Left lung (tissue), 10 donors: ENCODE data around the gene TFF3. TPM values are rescaled to one million over a fixed set of nuclear protein-coding genes. Genes with fewer than 3 reads are reported as not detected.

ENCODE experiments used
- ATAC-seq: fragments of 200-7000 bp; cut with Tn5 transposase; one replicate; pipeline ENCODE4 v1.9.1; 2020; ENCODE audit warnings: moderate library complexity
- DNase-seq, 4 donors: peaks; one replicate each; pipeline ENCODE4 v3.0.0-alpha.2; 2013 to 2020
- H3K27ac ChIP-seq, 2 donors: fragments of 200-600 bp; sonication (generic) in 1 of 2; one replicate each; pipeline versions ENCODE4 v1.5.0 to v1.8.0; 2020 to 2021
- H3K27me3 ChIP-seq, 2 donors: fragments of 200-600 bp; sonication (generic) in 1 of 2; one replicate each; pipeline versions ENCODE4 v1.5.0 to v1.8.0; 2020 to 2021
- H3K36me3 ChIP-seq, 2 donors: fragments of 200-600 bp; sonication (generic) in 1 of 2; one replicate each; pipeline versions ENCODE4 v1.5.0 to v1.8.0; 2020 to 2021
- H3K4me1 ChIP-seq, 2 donors: fragments of 200-600 bp; one replicate each; pipeline ENCODE4 v1.8.0; 2021
- H3K4me3 ChIP-seq, 2 donors: fragments of 200-600 bp; sonication (generic) in 1 of 2; one replicate each; pipeline versions ENCODE4 v1.5.0 to v1.8.0; 2020 to 2021; ENCODE audit warnings: mild to moderate bottlenecking in 1 of 2
- H3K9me3 ChIP-seq, 2 donors: fragments of 200-600 bp; sonication (generic) in 1 of 2; one replicate each; pipeline versions ENCODE4 v1.5.0 to v1.8.0; 2020 to 2021
- intact Hi-C, 2 donors: fragments of 100-400 bp; cut with DNase I; formaldehyde crosslinking; loops; one replicate each; pipeline versions ENCODE4 v1.11.2 to v1.14.2; 2022
- polyA plus RNA-seq, 6 donors: library from polyadenylated mRNA; unstranded; fragments of 120-200 nt; gene quantifications; one replicate each; pipeline ENCODE4 v1.2.1, GENCODE V29; 2013; ENCODE audit not compliant: insufficient read length in 6 of 6
- total RNA-seq, 2 donors: library from RNA; stranded (reverse); fragmentation: NEBNext Ultra II Directional; extraction: Animal tissue kit (Norgen Biotek cat#: 25700); gene quantifications; one replicate each; pipeline ENCODE4 v1.2.1, GENCODE V29; 2021
- TF ChIP-seq, protein P1 (sequence below), 2 donors: fragments of 200-600 bp; sonication (generic) in 1 of 2; IDR thresholded peaks; one replicate each; pipeline versions ENCODE4 v1.5.0 to v1.8.0; 2021; ENCODE audit warnings: antibody characterized with exemption in 2 of 2
- donor health status: DM: no; HTN: yes; CAD: no.
- donor health status: DM: no; HTN: no; CAD: no.

TFF3 gene
- total and polyA plus RNA-seq, 8 donors, result 5.5 to 20.0 (median 12.4) TPM

DNA sequence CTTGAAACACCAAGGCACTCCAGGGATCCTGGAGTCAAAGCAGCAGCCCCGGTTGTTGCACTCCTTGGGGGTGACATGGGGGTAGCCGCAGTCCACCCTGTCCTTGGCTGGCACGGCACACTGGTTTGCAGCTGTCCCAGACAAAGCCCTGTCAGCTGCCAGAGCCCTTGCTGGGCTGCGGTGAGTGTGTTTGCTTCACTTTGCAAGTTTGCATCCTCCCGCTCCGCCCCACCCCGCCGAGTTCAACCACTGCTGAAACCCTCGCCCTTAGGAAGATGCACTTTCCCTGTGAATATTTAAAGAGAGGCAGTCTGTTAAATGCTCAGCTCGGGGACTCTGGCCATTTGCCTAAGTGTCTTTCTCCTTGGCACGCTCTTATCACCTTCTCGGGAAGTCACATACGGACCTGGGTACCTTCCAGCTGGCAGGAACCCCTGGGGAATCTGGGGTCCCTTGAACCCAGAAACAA is 1.7 kb downstream of the TFF3 start:
- TF ChIP-seq, protein P1, sequence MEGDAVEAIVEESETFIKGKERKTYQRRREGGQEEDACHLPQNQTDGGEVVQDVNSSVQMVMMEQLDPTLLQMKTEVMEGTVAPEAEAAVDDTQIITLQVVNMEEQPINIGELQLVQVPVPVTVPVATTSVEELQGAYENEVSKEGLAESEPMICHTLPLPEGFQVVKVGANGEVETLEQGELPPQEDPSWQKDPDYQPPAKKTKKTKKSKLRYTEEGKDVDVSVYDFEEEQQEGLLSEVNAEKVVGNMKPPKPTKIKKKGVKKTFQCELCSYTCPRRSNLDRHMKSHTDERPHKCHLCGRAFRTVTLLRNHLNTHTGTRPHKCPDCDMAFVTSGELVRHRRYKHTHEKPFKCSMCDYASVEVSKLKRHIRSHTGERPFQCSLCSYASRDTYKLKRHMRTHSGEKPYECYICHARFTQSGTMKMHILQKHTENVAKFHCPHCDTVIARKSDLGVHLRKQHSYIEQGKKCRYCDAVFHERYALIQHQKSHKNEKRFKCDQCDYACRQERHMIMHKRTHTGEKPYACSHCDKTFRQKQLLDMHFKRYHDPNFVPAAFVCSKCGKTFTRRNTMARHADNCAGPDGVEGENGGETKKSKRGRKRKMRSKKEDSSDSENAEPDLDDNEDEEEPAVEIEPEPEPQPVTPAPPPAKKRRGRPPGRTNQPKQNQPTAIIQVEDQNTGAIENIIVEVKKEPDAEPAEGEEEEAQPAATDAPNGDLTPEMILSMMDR (IDR thresholded peaks at IDR 0.05), result no peak
- H3K4me3 ChIP-seq, result no peak overlapping the region
- intact Hi-C loops, result no loop called here

DNA sequence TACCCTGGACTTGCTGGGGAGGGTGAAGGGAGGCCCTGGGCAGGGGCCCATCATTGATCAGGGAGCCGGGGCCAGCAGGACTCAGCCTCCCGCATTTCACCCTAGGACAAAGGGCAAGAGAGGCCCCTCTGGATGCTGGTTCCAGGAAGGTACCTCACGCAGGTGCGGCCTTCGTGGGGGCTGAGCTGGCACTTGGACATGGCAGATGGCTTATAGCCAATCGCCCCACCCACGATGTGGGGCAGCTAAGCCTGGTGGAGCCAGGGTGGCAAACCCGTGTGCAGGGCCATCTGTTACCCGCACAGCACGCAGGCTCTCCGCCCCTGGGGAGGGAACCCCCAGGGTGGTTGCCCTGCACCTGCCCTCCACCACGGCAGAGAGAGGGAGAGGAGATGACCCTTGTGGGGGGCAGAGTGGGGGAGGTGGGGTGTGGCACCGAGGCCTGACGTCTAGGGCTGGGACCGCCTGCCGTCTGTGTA is 2.5 kb downstream of the TFF3 start:
- Histone ChIP-seq H3K9me3 (no peaks in the 10 kb centered on the region), H3K27me3 (peaks cover 0 to 6% of the 10 kb centered on the region in 2 donors), H3K27ac (no peak overlapping the region), H3K4me1 (peaks cover 4 to 32% of the 10 kb centered on the region in 2 donors), H3K4me3 (no peak overlapping the region), H3K36me3 (no peaks in the 10 kb centered on the region)
- TF ChIP-seq, protein P1 (IDR thresholded peaks at IDR 0.05), result no peak
- DNase-seq (no peak), ATAC-seq (no peak)
- intact Hi-C loops, result no loop called here

More for the DNA sequence above, 1.7 kb downstream of the TFF3 start:
- no peak overlapping the region for H3K27ac ChIP-seq
- no peaks in the 10 kb centered on the region for H3K27me3 ChIP-seq
- H3K4me1 ChIP-seq, result peaks cover 4 to 30% of the 10 kb centered on the region in 2 donors
- H3K9me3 ChIP-seq, result no peaks in the 10 kb centered on the region
- no peak for ATAC-seq
- peak in 2 of 4 donors; percentile 26 to 77 for DNase-seq
- no peaks in the 10 kb centered on the region for H3K36me3 ChIP-seq

DNA sequence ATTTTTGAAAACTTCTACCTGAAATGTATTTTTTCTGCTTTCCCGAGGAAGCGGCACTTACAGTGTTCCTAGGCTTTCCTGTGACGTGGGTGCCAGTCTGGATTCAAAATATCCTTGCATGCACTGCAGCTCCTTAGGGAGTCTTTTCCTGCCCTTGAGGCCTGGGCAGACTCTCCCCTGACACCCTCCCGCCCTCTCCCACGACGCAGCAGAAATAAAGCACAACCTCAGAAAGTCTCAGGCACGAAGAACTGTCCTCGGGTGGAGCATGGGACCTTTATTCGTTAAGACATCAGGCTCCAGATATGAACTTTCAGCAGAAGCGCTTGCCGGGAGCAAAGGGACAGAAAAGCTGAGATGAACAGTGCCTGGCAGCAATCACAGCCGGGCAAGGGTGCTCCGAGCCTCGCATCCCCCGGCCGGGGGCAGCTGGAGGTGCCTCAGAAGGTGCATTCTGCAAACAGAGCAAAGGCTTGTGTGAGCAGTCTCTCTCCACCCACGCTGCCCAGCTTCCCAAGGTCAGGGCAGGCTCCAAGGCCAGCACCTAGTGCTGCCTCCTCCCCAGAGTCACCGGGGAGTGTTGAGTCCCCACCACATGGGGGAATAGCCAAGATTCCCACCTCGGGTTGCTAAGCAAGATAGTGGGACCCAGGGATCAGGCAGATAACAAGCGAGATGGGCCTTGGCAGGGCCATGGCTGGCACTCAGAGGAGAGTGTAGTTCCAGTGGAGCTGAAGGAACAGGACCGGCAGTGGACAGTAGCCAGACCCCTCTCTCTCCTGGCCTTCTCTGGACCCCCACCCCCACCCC is 3.2 kb downstream of the TFF3 start:
- DNase-seq (no peak), ATAC-seq (no peak)
- no peak overlapping the region for H3K27ac ChIP-seq
- H3K9me3 ChIP-seq, result no peaks in the 10 kb centered on the region
- H3K4me3 ChIP-seq, result no peak overlapping the region
- TF ChIP-seq, protein P1 (IDR thresholded peaks at IDR 0.05), result no peak
- intact Hi-C loops, result no loop called here
- no peaks in the 10 kb centered on the region for H3K36me3 ChIP-seq
- peaks cover 4 to 32% of the 10 kb centered on the region in 2 donors for H3K4me1 ChIP-seq
- H3K27me3 ChIP-seq, result peaks cover 0 to 6% of the 10 kb centered on the region in 2 donors

DNA sequence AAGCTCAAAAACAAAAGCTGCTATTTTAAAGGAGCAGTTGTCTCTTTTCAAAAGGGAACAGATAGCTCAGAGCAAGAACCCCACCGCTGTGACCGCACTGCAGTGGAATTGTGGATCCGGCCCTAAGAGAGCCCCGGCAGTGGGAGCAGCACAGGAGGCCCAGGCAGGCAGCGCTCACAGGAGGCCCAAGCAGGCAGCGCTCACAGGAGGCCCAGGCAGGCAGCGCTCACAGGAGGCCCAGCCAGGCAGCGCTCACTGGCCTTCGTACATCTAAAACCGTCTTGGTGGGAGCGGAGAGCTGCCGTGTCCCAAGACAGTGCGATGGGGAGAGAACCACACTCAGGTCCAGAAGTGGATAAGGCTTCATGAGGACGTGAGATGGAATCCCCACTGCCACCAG is 4.0 kb downstream of the TFF3 start:
- intact Hi-C loops, result no loop called here
- ATAC-seq, result no peak

More for the DNA sequence above, 4.0 kb downstream of the TFF3 start:
- DNase-seq, result peak in 1 of 4 donors; percentile 51
- Histone ChIP-seq H3K9me3 (no peaks in the 10 kb centered on the region), H3K4me1 (peaks cover 4 to 32% of the 10 kb centered on the region in 2 donors), H3K36me3 (no peaks in the 10 kb centered on the region), H3K4me3 (no peak overlapping the region), H3K27ac (no peak overlapping the region), H3K27me3 (peaks cover 0 to 11% of the 10 kb centered on the region in 2 donors)
- TF ChIP-seq, protein P1 (IDR thresholded peaks at IDR 0.05), result no peak
